Measurements from ENCODE around the gene SDR42E2. TPM values are rescaled to one million over a fixed set of nuclear protein-coding genes. Genes with fewer than 3 reads are reported as not detected.
"Not testable (repeated sequence)": the region's sequence is repeated elsewhere in the genome, so short reads cannot be mapped to it uniquely, and the experiment has no call there.

The SDR42E2 gene
- total RNA-seq, 5 donors from 2014 or later (not counting 1 experiment from before 2014, with no cell fraction given), result 0.28 to 2.9 (median 0.39) TPM

DNA sequence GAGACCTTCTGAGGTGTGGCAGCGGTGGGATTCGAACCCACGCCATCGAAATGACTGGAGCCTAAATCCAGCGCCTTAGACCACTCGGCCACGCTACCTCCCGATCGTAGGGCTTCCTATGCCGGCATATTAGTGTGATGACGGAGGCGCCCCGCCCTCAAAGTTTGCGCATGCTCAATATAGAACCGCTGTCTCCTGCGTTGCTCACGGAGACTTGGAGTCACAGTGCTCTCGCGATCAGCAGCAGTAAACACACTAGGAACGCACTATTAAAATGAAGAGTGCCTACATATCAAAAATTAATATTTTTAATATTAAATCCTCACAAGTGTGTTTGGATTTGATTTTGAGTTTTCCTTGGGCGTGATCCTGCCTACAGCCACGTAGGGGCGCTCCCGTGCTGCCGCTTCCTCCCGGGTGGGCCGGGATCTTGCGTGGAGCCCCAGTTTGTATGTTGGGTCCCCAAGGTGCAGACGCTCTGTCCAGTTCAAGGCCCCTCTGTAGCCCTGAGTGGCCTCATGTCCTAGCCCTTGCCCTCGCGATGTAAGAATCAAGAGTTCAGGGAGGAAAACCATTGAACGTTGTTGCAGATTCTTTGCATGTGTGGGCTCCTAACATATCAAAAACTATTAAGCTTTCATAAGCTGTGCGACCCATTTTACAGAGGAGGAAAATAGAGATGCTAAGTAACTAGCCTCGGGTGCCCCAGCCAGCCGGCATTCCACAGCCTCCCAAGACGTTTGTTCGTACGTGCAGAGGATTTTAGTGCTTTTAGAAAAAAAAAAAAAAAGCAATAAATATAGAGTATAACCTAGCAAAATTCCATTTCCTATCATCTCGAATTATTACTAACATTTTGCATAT is 33.6 kb downstream of the SDR42E2 start:
- Histone ChIP-seq H3K9me3 (no peaks in the 10 kb centered on the region), H3K36me3 (ENCODE audit: control insufficient read depth in 2 of 2, extremely low read depth in 1 of 2, insufficient read depth in 1 of 2, low read length in 1 of 2) (no peaks in the 10 kb centered on the region), H3K27me3 (replicated peaks in 1 of 2; ENCODE audit: control insufficient read depth in 2 of 2, extremely low read depth in 1 of 2, insufficient read depth in 2 of 2, low read length in 1 of 2) (no peaks in the 10 kb centered on the region), H3K27ac (ENCODE audit: low read length) (peak overlapping the region; percentile 81), H3K4me3 (ENCODE audit: control insufficient read depth in 1 of 2, extremely low read depth in 1 of 2, low read length in 1 of 2) (peak overlapping the region; percentile 63 to 68), H3K4me1 (ENCODE audit: control insufficient read depth in 1 of 2, extremely low read depth in 1 of 2, insufficient read depth in 2 of 2, low read length in 2 of 2) (peaks cover 26 to 57% of the 10 kb centered on the region in 2 experiments)
- Mint-ChIP-seq H3K4me1 (peaks cover 47 to 52% (median 48%) of the 10 kb centered on the region in 3 donors), H3K4me3 (peak overlapping the region; percentile 79 to 85 (median 81)), H3K27ac (peak overlapping the region; percentile 95 to 97), H3K27me3 (peaks cover 0 to 5% of the 10 kb centered on the region in 2 donors), H3K36me3 (no peaks in the 10 kb centered on the region), H3K9me3 (peaks cover 0 to 13% (median 6%) of the 10 kb centered on the region in 3 donors)
- CTCF ChIA-PET, result interaction anchor here in 1 of 2 donors (0.6 to 2.6 kb wide), 8 partner anchors 8 to 180 kb away, joined by 3 to 23 read pairs (median 3); partner anchors contain the start of genes EEF2K and POLR3E
- POLR2A ChIA-PET, result interaction anchor here in 1 of 2 donors (0.7 kb wide), 1 partner anchor 910 kb away, joined by 12 read pairs; no protein-coding TSS in a partner anchor
- WGBS (ENCODE audit: insufficient coverage), result 2% methylated on average over 26 of the region's 39 CpGs
- DNase-seq (peak; percentile 73 to 96 (median 85)), ATAC-seq (replicated peaks in 1 of 4) (peak; percentile 11 to 24 (median 19))

DNA sequence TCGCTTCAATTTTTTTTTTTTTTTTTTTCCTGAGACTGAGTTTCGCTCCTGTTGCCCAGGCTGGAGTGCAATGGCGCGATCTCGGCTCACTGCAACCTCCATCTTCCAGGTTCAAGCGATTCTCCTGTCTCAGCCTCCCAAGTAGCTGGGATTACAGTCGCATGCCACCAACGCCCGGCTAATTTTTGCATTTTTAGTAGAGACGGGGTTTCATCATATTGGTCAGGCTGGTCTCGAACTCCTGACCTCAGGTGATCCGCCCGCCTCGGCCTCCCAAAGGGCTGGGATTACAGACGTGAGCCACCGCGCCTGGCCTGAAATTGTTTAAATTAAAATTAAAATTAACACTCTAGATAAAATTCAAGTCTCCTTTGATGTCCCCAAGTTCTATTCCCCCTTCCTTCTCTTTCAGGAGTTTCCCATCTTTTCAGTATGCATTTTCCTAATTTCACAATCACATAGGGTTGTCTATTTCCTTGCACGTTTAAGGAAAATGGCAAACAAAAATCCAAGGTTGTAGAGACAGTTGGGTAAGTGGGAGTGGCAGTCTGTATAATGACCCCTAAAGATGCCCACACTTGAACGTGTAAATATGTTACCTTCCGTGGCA is 34.4 kb downstream of the SDR42E2 start:
- not testable (repeated sequence) for H3K27me3 ChIP-seq (replicated peaks in 1 of 2; ENCODE audit: control insufficient read depth in 2 of 2, extremely low read depth in 1 of 2, insufficient read depth in 2 of 2, low read length in 1 of 2); ATAC-seq (replicated peaks in 1 of 4); H3K27me3 Mint-ChIP-seq; H3K9me3 ChIP-seq; H3K36me3 Mint-ChIP-seq; DNase-seq; H3K36me3 ChIP-seq (ENCODE audit: control insufficient read depth in 2 of 2, extremely low read depth in 1 of 2, insufficient read depth in 1 of 2, low read length in 1 of 2)
- peaks cover 46 to 49% (median 47%) of the 10 kb centered on the region in 3 donors for H3K4me1 Mint-ChIP-seq
- ChIA-PET CTCF (interaction anchor here in 1 of 2 donors (0.6 to 2.6 kb wide), 7 partner anchors 8 to 180 kb away, joined by 3 to 23 read pairs (median 3); partner anchors contain the start of genes EEF2K and POLR3E), POLR2A (interaction anchor here in 1 of 2 donors (0.7 kb wide), 1 partner anchor 911 kb away, joined by 12 read pairs; no protein-coding TSS in a partner anchor)
- peak overlapping the region in 1 of 2 donors; percentile 67 for H3K27ac Mint-ChIP-seq
- Histone ChIP-seq H3K4me1 (ENCODE audit: control insufficient read depth in 1 of 2, extremely low read depth in 1 of 2, insufficient read depth in 2 of 2, low read length in 2 of 2) (peaks cover 23 to 54% of the 10 kb centered on the region in 2 experiments), H3K27ac (ENCODE audit: low read length) (peak overlapping the region; percentile 81), H3K4me3 (ENCODE audit: control insufficient read depth in 1 of 2, extremely low read depth in 1 of 2, low read length in 1 of 2) (peak overlapping the region; percentile 63 to 68)
- WGBS (ENCODE audit: insufficient coverage), result 0% methylated on average over 1 of the region's 20 CpGs
- peak overlapping the region; percentile 79 to 85 (median 81) for H3K4me3 Mint-ChIP-seq
- H3K9me3 Mint-ChIP-seq, result peaks cover 0 to 13% (median 6%) of the 10 kb centered on the region in 3 donors

DNA sequence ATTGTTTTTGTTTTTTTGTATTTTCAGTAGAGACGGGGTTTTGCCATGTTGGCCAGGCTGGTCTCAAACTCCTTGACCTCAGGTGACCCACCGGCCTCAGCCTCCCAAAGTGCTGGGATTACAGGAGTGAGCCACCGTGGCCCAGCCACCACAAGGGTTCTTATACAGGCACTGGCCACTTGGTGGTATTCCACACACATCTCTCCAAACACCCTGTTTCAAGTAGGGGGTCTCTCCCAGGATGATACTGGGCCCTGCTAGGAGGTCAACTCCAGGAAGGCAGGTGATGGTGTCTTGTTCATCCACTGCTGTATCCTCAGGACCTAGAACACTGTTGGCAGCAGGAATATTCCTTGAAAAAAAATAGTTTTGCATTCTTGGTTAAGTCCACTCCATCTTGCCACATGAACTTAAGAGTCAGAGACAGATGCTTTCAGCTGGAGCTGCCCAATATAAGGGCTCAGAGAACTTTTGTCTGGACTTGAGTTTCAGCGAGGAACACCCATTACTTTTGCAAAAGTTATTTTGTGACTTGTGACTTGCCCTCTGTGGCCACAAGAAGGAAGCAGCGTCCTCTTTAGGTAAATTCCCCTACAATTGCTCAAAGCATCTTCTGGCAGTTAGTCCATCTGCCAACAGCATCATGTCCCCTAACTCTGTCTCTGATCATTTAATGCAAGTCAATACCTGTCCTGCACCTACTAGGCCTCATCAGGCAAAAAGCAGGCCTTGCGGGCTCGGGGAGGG is 36.4 kb downstream of the SDR42E2 start:
- Histone ChIP-seq H3K36me3 (ENCODE audit: control insufficient read depth in 2 of 2, extremely low read depth in 1 of 2, insufficient read depth in 1 of 2, low read length in 1 of 2) (no peaks in the 10 kb centered on the region), H3K4me1 (ENCODE audit: control insufficient read depth in 1 of 2, extremely low read depth in 1 of 2, insufficient read depth in 2 of 2, low read length in 2 of 2) (peaks cover 10 to 34% of the 10 kb centered on the region in 2 experiments), H3K27ac (ENCODE audit: low read length) (no peak overlapping the region), H3K4me3 (ENCODE audit: control insufficient read depth in 1 of 2, extremely low read depth in 1 of 2, low read length in 1 of 2) (no peak overlapping the region), H3K9me3 (no peaks in the 10 kb centered on the region), H3K27me3 (replicated peaks in 1 of 2; ENCODE audit: control insufficient read depth in 2 of 2, extremely low read depth in 1 of 2, insufficient read depth in 2 of 2, low read length in 1 of 2) (no peaks in the 10 kb centered on the region)
- Mint-ChIP-seq H3K27me3 (peaks cover 0 to 5% of the 10 kb centered on the region in 2 donors), H3K9me3 (peaks cover 0 to 9% (median 4%) of the 10 kb centered on the region in 3 donors), H3K4me1 (peaks cover 27 to 30% (median 28%) of the 10 kb centered on the region in 3 donors), H3K36me3 (no peaks in the 10 kb centered on the region), H3K4me3 (no peak overlapping the region), H3K27ac (peak overlapping the region; percentile 48 to 52)
- ChIA-PET POLR2A (no interaction called here), CTCF (interaction anchor here in 1 of 2 donors (0.6 to 1.3 kb wide), 2 partner anchors 100 to 695 kb away, joined by 3 to 6 read pairs; no protein-coding TSS in a partner anchor)
- DNase-seq (peak in 1 of 35 experiments; percentile 38), ATAC-seq (replicated peaks in 1 of 4) (no peak)
- WGBS (ENCODE audit: insufficient coverage), result 62% methylated on average over 3 of the region's 7 CpGs

DNA sequence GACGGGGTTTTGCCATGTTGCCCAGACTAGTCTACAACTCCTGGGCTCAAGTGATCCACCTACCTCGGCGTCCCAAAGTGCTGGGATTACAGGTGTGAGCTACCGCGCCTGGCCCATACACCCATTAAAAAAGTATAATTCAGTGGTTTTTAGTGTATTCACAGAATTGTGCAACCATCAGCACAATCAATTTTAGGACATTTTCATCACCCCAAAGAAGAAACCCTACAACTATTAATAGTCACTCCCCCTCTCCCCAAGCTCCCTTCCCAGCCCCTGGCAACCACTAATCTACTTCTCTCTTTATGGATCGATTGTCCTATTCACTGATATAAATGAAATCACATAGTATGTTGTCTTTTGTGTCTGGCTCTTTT is 39.9 kb downstream of the SDR42E2 start:
- Histone ChIP-seq H3K9me3 (no peaks in the 10 kb centered on the region), H3K36me3 (ENCODE audit: control insufficient read depth in 2 of 2, extremely low read depth in 1 of 2, insufficient read depth in 1 of 2, low read length in 1 of 2) (no peaks in the 10 kb centered on the region), H3K27me3 (replicated peaks in 1 of 2; ENCODE audit: control insufficient read depth in 2 of 2, extremely low read depth in 1 of 2, insufficient read depth in 2 of 2, low read length in 1 of 2) (no peaks in the 10 kb centered on the region), H3K4me3 (ENCODE audit: control insufficient read depth in 1 of 2, extremely low read depth in 1 of 2, low read length in 1 of 2) (no peak overlapping the region), H3K4me1 (ENCODE audit: control insufficient read depth in 1 of 2, extremely low read depth in 1 of 2, insufficient read depth in 2 of 2, low read length in 2 of 2) (peaks cover 2 to 18% of the 10 kb centered on the region in 2 experiments), H3K27ac (ENCODE audit: low read length) (no peak overlapping the region)
- Mint-ChIP-seq H3K9me3 (no peaks in the 10 kb centered on the region), H3K36me3 (no peaks in the 10 kb centered on the region), H3K27me3 (no peaks in the 10 kb centered on the region), H3K27ac (peak overlapping the region in 1 of 2 donors; percentile 7), H3K4me1 (peaks cover 8 to 14% (median 11%) of the 10 kb centered on the region in 3 donors), H3K4me3 (no peak overlapping the region)
- ChIA-PET POLR2A (no interaction called here), CTCF (no interaction called here)
- DNase-seq, result no peak
- WGBS (ENCODE audit: insufficient coverage), result 100% methylated on average over 1 of the region's 6 CpGs
- ATAC-seq (replicated peaks in 1 of 4), result no peak

DNA sequence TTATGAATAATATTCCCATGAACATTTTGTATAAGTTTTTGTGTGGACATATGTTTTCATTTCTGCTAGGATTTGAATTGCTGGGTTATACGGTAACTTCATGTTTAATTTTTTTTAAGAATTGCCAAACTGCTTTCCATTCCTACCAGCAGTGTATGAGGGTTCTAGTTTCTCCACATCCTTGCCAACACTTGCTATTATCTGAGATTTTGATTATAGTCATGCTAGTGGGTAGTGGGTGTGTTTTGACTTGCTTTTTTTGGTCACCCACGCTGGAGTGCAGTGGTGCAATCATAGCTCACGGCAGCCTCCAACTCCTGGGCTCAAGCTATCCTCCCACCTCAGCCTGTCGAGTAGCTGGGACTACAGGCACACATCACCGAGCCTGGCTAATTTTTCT is 40.8 kb downstream of the SDR42E2 start:
- Mint-ChIP-seq H3K4me1 (peaks cover 17 to 21% (median 19%) of the 10 kb centered on the region in 3 donors), H3K9me3 (no peaks in the 10 kb centered on the region), H3K27me3 (no peaks in the 10 kb centered on the region), H3K4me3 (no peak overlapping the region), H3K36me3 (no peaks in the 10 kb centered on the region), H3K27ac (no peak overlapping the region)
- ChIA-PET POLR2A (no interaction called here), CTCF (no interaction called here)
- Histone ChIP-seq H3K27me3 (replicated peaks in 1 of 2; ENCODE audit: control insufficient read depth in 2 of 2, extremely low read depth in 1 of 2, insufficient read depth in 2 of 2, low read length in 1 of 2) (no peaks in the 10 kb centered on the region), H3K27ac (ENCODE audit: low read length) (no peak overlapping the region), H3K9me3 (no peaks in the 10 kb centered on the region), H3K4me3 (ENCODE audit: control insufficient read depth in 1 of 2, extremely low read depth in 1 of 2, low read length in 1 of 2) (no peak overlapping the region), H3K4me1 (ENCODE audit: control insufficient read depth in 1 of 2, extremely low read depth in 1 of 2, insufficient read depth in 2 of 2, low read length in 2 of 2) (peaks cover 6 to 26% of the 10 kb centered on the region in 2 experiments), H3K36me3 (ENCODE audit: control insufficient read depth in 2 of 2, extremely low read depth in 1 of 2, insufficient read depth in 1 of 2, low read length in 1 of 2) (no peaks in the 10 kb centered on the region)
- no peak for ATAC-seq (replicated peaks in 1 of 4)
- no peak for DNase-seq
- WGBS (ENCODE audit: insufficient coverage), result no CpG with 5 or more reads among the region's 5 CpGs
